Inflammatory macrophage (primary cell): ENCODE results near the gene VANGL1.
"Not testable (repeated sequence)": the region's sequence is repeated elsewhere in the genome, so short reads cannot be mapped to it uniquely, and the experiment has no call there.

Experiments
- DNase-seq, 2 donors: peaks; one replicate each; pipeline ENCODE4 v3.0.0-alpha.2; 2020 to 2022
- total RNA-seq, 18 experiments: gene quantifications; one replicate each; lab custom pipeline; 2026; ENCODE audit warnings: mixed read lengths in 6 of 18, inconsistent platforms in 2 of 18; lab: John Stamatoyannopoulos, UW

The VANGL1 gene
- total RNA-seq, result 4.8 to 24.4 (median 13.9) reads per million in 18 experiments

GRCh38 chr1:115641762-115642167 lies at the start of gene VANGL1:
Gene VANGL1, plus strand, starts transcription at chr1:115641970. Its CDS starts 9,444 bp downstream, at chr1:115651414.
- peak; percentile 33 to 59 for DNase-seq

GRCh38 chr1:115592264-115592663 lies 49.5 kb upstream of the VANGL1 start:
- no peak for DNase-seq

GRCh38 chr1:115593365-115594259 lies 48.2 kb upstream of the VANGL1 start:
- no peak for DNase-seq

- DNase-seq, result no peak
Observed at GRCh38 chr1:115594600-115594999, 47.2 kb upstream of the VANGL1 start.

GRCh38 chr1:115595279-115596079 lies 46.3 kb upstream of the VANGL1 start:
- peak; percentile 69 to 77 for DNase-seq

- no peak for DNase-seq
Observed at GRCh38 chr1:115596080-115596780, 45.5 kb upstream of the VANGL1 start.

GRCh38 chr1:115604508-115604907 lies 37.3 kb upstream of the VANGL1 start:
- no peak for DNase-seq

GRCh38 chr1:115606305-115606704 lies 35.5 kb upstream of the VANGL1 start:
- no peak for DNase-seq

- no peak for DNase-seq
Observed at GRCh38 chr1:115609021-115609420, 32.7 kb upstream of the VANGL1 start.

- no peak for DNase-seq
Observed at GRCh38 chr1:115613767-115614166, 28.0 kb upstream of the VANGL1 start.

- DNase-seq, result no peak
Observed at GRCh38 chr1:115620453-115620852, 21.3 kb upstream of the VANGL1 start.

- no peak for DNase-seq
Observed at GRCh38 chr1:115620950-115621349, 20.8 kb upstream of the VANGL1 start.

- DNase-seq, result no peak
Observed at GRCh38 chr1:115624859-115625258, 16.9 kb upstream of the VANGL1 start.

GRCh38 chr1:115630342-115630741 lies 11.4 kb upstream of the VANGL1 start:
- no peak for DNase-seq

GRCh38 chr1:115632251-115633026 lies 9.3 kb upstream of the VANGL1 start:
- no peak for DNase-seq

GRCh38 chr1:115633606-115634005 lies 8.2 kb upstream of the VANGL1 start:
- DNase-seq, result not testable (repeated sequence)

GRCh38 chr1:115637247-115637646 lies 4.5 kb upstream of the VANGL1 start:
- not testable (repeated sequence) for DNase-seq

- no peak for DNase-seq
Observed at GRCh38 chr1:115640384-115640783, 1.4 kb upstream of the VANGL1 start.

- peak in 1 of 2 donors; percentile 23 for DNase-seq
Observed at GRCh38 chr1:115642168-115643072, 650 bp downstream of the VANGL1 start.

GRCh38 chr1:115643225-115643624 lies 1.5 kb downstream of the VANGL1 start:
- no peak for DNase-seq

- no peak for DNase-seq
Observed at GRCh38 chr1:115643666-115644065, 1.9 kb downstream of the VANGL1 start.
